Chondrocyte (in vitro differentiated cells): ENCODE measurements around the gene RASAL2. TPM values are rescaled to one million over a fixed set of nuclear protein-coding genes. Genes with fewer than 3 reads are reported as not detected.

Source experiments
- DNase-seq: peaks from one replicate; pipeline ENCODE4 v3.0.0; 2021; ENCODE audit warnings: mixed read lengths, low spot score
- H3K27ac Mint-ChIP-seq: one replicate; pipeline ENCODE4 v1.8.0; 2021; ENCODE audit warnings: mild to moderate bottlenecking, moderate library complexity, mixed read lengths; ENCODE audit not compliant: unreplicated experiment
- H3K27me3 Mint-ChIP-seq: 2 replicates; pipeline ENCODE4 v1.8.0; 2021; ENCODE audit warnings: low read depth, mixed read lengths
- H3K36me3 Mint-ChIP-seq: 2 replicates; pipeline ENCODE4 v1.8.0; 2021; ENCODE audit warnings: low read depth, mixed read lengths
- H3K4me1 Mint-ChIP-seq: 2 replicates; pipeline ENCODE4 v1.8.0; 2021; ENCODE audit warnings: low read depth, mild to moderate bottlenecking, mixed read lengths
- H3K4me3 Mint-ChIP-seq: one replicate; pipeline ENCODE4 v1.8.0; 2021; ENCODE audit warnings: mild to moderate bottlenecking, moderate library complexity, mixed read lengths; ENCODE audit not compliant: unreplicated experiment
- H3K9me3 Mint-ChIP-seq: 2 replicates; pipeline ENCODE4 v1.8.0; 2021; ENCODE audit warnings: low read depth, mixed read lengths
- total RNA-seq: library from RNA; stranded (reverse); gene quantifications from 3 replicates; pipeline ENCODE4 v1.2.1, GENCODE V29; 2021
- TF ChIP-seq, protein P1 (sequence below): fragments of 200-600 bp; sonication (generic); IDR thresholded peaks from 2 replicates; pipeline ENCODE4 v1.5.0; 2021; ENCODE audit warnings: antibody characterized with exemption, mild to moderate bottlenecking, moderate library complexity

RASAL2 gene
- total RNA-seq, 1 donor from 2014 or later = 40.1 TPM

DNA sequence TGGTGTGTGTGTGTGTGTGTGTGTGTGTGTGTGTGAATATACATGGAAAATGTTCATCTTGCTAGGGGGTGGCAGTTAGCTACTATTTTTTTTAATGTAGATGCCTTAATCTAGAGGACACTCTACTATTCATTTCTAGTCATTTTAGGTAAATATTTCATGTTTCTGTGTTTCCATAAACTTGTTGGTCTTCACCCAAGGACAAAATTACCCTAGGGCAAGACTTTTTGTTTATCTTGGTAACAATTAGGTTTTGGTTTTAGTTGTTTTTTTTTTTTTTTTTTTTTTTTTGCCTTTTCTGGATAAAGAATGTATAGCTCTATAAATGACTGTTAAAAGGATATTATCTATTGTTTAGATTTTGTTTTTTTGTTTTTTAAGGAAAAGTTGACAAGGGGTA, 370.7 kb downstream of the RASAL2 start:
- TF ChIP-seq, protein P1, sequence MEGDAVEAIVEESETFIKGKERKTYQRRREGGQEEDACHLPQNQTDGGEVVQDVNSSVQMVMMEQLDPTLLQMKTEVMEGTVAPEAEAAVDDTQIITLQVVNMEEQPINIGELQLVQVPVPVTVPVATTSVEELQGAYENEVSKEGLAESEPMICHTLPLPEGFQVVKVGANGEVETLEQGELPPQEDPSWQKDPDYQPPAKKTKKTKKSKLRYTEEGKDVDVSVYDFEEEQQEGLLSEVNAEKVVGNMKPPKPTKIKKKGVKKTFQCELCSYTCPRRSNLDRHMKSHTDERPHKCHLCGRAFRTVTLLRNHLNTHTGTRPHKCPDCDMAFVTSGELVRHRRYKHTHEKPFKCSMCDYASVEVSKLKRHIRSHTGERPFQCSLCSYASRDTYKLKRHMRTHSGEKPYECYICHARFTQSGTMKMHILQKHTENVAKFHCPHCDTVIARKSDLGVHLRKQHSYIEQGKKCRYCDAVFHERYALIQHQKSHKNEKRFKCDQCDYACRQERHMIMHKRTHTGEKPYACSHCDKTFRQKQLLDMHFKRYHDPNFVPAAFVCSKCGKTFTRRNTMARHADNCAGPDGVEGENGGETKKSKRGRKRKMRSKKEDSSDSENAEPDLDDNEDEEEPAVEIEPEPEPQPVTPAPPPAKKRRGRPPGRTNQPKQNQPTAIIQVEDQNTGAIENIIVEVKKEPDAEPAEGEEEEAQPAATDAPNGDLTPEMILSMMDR = no peak
- Mint-ChIP-seq H3K27me3 (no peaks in the 10 kb centered on the region), H3K4me3 (no peak overlapping the region), H3K36me3 (peaks cover 29% of the 10 kb centered on the region), H3K9me3 (no peaks in the 10 kb centered on the region), H3K4me1 (peaks cover 17% of the 10 kb centered on the region), H3K27ac (no peak overlapping the region)
- DNase-seq = no peak

DNA sequence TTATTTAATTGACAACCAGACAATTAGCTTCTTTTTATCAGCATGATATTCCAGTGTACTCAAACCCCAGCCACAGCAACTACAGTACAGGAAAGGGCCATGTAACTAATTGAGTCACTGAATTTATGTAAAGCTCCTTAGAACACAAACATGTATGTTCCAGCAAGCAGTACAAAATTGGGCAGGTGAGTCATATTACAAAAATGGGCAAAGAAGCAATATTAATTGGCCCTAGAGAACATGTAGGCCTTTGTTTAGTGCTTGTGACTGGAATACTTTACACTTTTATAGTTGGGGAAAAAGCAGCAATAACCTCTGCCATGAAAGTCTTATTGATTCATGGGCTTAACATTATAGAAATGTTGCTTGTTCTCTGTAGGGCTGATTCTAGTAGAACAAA, 371.1 kb downstream of the RASAL2 start:
- Mint-ChIP-seq H3K36me3 (peaks cover 29% of the 10 kb centered on the region), H3K27ac (no peak overlapping the region), H3K4me3 (no peak overlapping the region), H3K27me3 (no peaks in the 10 kb centered on the region), H3K9me3 (no peaks in the 10 kb centered on the region), H3K4me1 (peaks cover 17% of the 10 kb centered on the region)
- TF ChIP-seq, protein P1 = no peak
- no peak for DNase-seq

DNA sequence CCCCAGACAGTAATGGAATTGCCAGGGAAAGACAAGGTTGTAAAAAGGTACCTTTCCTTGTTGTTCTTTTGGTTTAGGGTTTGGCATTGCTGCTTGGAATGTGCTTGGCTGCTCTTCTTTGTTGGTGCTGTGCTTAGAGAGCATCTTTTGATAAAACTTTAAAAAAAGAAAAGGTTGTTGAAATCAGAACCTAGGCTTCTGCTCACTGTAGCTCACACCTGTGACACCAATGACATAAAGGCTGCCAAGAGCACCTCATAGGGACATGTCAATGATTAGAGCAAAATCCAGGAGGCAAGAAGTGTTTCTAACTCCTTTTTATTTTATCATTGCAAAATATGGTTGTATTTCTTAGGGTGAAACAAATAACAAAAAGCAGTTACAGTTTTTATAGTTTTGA, 373.9 kb downstream of the RASAL2 start:
- H3K27me3 Mint-ChIP-seq = no peaks in the 10 kb centered on the region
- no peak overlapping the region for H3K4me3 Mint-ChIP-seq
- TF ChIP-seq, protein P1 = no peak
- no peaks in the 10 kb centered on the region for H3K9me3 Mint-ChIP-seq
- H3K4me1 Mint-ChIP-seq = peaks cover 17% of the 10 kb centered on the region
- no peak overlapping the region for H3K27ac Mint-ChIP-seq
- peaks cover 31% of the 10 kb centered on the region for H3K36me3 Mint-ChIP-seq
- DNase-seq = no peak

DNA sequence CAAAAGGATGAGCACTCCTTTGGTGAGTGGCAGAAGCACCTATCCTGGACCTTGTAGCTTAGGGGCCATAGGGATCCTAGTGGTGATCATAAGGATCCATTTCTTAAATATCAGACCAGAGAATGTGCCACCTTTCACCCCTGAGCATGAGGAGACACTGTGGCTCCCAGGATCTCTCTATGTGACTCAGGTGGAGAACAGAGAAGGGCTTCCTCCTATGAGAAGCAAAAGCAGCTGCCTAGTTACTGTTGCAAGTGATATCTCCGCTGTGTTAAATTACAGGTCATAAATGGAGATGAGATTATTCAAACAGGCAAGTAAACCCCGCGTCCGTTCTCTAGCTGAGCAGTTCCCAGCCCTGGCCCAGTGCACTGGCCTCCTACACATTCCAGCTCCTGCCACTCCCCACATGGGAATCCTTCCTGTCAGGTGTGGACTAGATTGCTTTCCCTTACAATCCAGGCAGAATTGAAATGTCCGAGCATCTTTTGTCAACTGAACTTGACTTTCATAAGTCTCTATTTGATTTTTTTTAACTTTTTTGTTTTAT, 376.6 kb downstream of the RASAL2 start:
- TF ChIP-seq, protein P1 = no peak
- H3K4me1 Mint-ChIP-seq = peaks cover 2% of the 10 kb centered on the region
- no peaks in the 10 kb centered on the region for H3K27me3 Mint-ChIP-seq
- no peak overlapping the region for H3K27ac Mint-ChIP-seq
- H3K36me3 Mint-ChIP-seq = peaks cover 40% of the 10 kb centered on the region
- H3K4me3 Mint-ChIP-seq = no peak overlapping the region
- no peak for DNase-seq
- no peaks in the 10 kb centered on the region for H3K9me3 Mint-ChIP-seq

DNA sequence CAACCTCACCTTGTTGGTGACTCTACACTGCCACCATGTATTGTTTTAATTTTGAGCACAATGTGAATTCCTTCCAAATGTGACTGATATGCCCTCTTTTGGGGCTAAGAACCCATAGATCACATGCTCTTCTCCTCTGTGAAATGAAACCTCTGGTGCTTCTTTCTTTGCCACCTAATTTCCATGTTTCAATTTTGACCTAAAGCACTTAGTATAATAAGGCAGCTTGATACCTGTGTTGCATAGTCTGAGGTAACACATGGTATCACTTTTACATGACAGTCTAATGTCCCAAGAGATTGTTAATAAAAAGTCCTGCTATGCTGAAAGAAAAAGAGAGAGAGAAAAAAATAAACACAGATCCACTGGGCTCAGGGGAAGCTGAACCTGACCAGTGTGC, 378.6 kb downstream of the RASAL2 start:
- Mint-ChIP-seq H3K4me3 (no peak overlapping the region), H3K27me3 (no peaks in the 10 kb centered on the region), H3K36me3 (peaks cover 35% of the 10 kb centered on the region), H3K4me1 (peaks cover 4% of the 10 kb centered on the region), H3K9me3 (no peaks in the 10 kb centered on the region), H3K27ac (no peak overlapping the region)
- TF ChIP-seq, protein P1 = no peak
- DNase-seq = no peak
